ENCODE results near the gene NR2C2AP.

Gene NR2C2AP

GRCh38 chr19:19160461-19161035 is 42.7 kb downstream of the NR2C2AP start:
- Mint-ChIP-seq H3K4me3 (no peak overlapping the region), H3K27me3 (ENCODE audit: low read depth) (no peaks in the 10 kb centered on the region), H3K36me3 (ENCODE audit: low read depth) (peaks cover 6% of the 10 kb centered on the region), H3K9me3 (no peaks in the 10 kb centered on the region), H3K4me1 (no peaks in the 10 kb centered on the region), H3K27ac (no peak overlapping the region)
- TF ChIP-seq CTCF (IDR thresholded peaks at IDR 0.05; ENCODE audit: unreplicated experiment in 3 of 3) = no peak

GRCh38 chr19:19159534-19159933 is 43.7 kb downstream of the NR2C2AP start:
- peaks cover 6% of the 10 kb centered on the region for H3K36me3 Mint-ChIP-seq (ENCODE audit: low read depth)
- no peaks in the 10 kb centered on the region for H3K4me1 Mint-ChIP-seq
- H3K9me3 Mint-ChIP-seq = no peaks in the 10 kb centered on the region

GRCh38 chr19:19157808-19158207 is 45.4 kb downstream of the NR2C2AP start:
- Mint-ChIP-seq H3K27ac (no peak overlapping the region), H3K27me3 (ENCODE audit: low read depth) (no peaks in the 10 kb centered on the region), H3K4me3 (no peak overlapping the region), H3K9me3 (no peaks in the 10 kb centered on the region), H3K4me1 (no peaks in the 10 kb centered on the region), H3K36me3 (ENCODE audit: low read depth) (peaks cover 6% of the 10 kb centered on the region)
- no peak for TF ChIP-seq CTCF (IDR thresholded peaks at IDR 0.05; ENCODE audit: unreplicated experiment in 3 of 3)

More at GRCh38 chr19:19159534-19159933, 43.7 kb downstream of the NR2C2AP start:
- no peak overlapping the region for H3K27ac Mint-ChIP-seq
- TF ChIP-seq CTCF (IDR thresholded peaks at IDR 0.05; ENCODE audit: unreplicated experiment in 3 of 3) = no peak
- no peaks in the 10 kb centered on the region for H3K27me3 Mint-ChIP-seq (ENCODE audit: low read depth)
- no peak overlapping the region for H3K4me3 Mint-ChIP-seq

- no peaks in the 10 kb centered on the region for H3K9me3 Mint-ChIP-seq
- H3K27ac Mint-ChIP-seq = no peak overlapping the region
- no peaks in the 10 kb centered on the region for H3K27me3 Mint-ChIP-seq (ENCODE audit: low read depth)
- peaks cover 6% of the 10 kb centered on the region for H3K36me3 Mint-ChIP-seq (ENCODE audit: low read depth)
- no peak for TF ChIP-seq CTCF (IDR thresholded peaks at IDR 0.05; ENCODE audit: unreplicated experiment in 3 of 3)
- H3K4me1 Mint-ChIP-seq = no peaks in the 10 kb centered on the region
- H3K4me3 Mint-ChIP-seq = no peak overlapping the region
Observed at GRCh38 chr19:19155495-19156219, 47.6 kb downstream of the NR2C2AP start.

GRCh38 chr19:19154768-19155494 is 48.3 kb downstream of the NR2C2AP start:
- TF ChIP-seq CTCF (IDR thresholded peaks at IDR 0.05; ENCODE audit: unreplicated experiment in 3 of 3) = no peak
- Mint-ChIP-seq H3K27ac (no peak overlapping the region), H3K36me3 (ENCODE audit: low read depth) (peaks cover 6% of the 10 kb centered on the region), H3K27me3 (ENCODE audit: low read depth) (no peaks in the 10 kb centered on the region), H3K9me3 (no peaks in the 10 kb centered on the region), H3K4me1 (no peaks in the 10 kb centered on the region), H3K4me3 (no peak overlapping the region)

All from nephron (organoid).